Cardiac septum (tissue), 1 donor: Measurements from ENCODE around the gene GDF2. TPM values are rescaled to one million over a fixed set of nuclear protein-coding genes. Genes with fewer than 3 reads are reported as not detected.

Experiments
- DNase-seq: peaks from one replicate; pipeline ENCODE4 v3.0.0-alpha.2; 2020; ENCODE audit warnings: low spot score
- intact Hi-C: fragments of 100-400 bp; cut with DNase I; formaldehyde crosslinking; loops from one replicate; pipeline ENCODE4 v1.14.0; 2022
- long read RNA-seq: library from polyadenylated mRNA; unstranded; transcript quantifications from one replicate; pipeline ENCODE4 v2.0.0, GENCODE V29; 2021
- total RNA-seq: library from RNA; stranded (reverse); fragmentation: NEBNext Ultra II Directional; extraction: Animal tissue kit (Norgen Biotek cat#: 25700); gene quantifications from one replicate; pipeline ENCODE4 v1.2.1, GENCODE V29; 2021
- donor health status: DM: no; HTN: no; CAD: no.

GDF2 gene
- total RNA-seq: not detected
- long read RNA-seq: 0 reads

GRCh38 chr10:47322300-47323061, at the start of gene GDF2:
GDF2 (plus strand) TSS chr10:47322454; CDS start chr10:47322669, 215 bp downstream.
- intact Hi-C loops: no loop called here
- peak; percentile 69 for DNase-seq

- intact Hi-C loops: no loop called here
These were observed 46.2 kb upstream of the GDF2 start for GRCh38 chr10:47276071-47276470.

GRCh38 chr10:47276576-47277351, 45.5 kb upstream of the GDF2 start:
- DNase-seq: no peak
- intact Hi-C loops: no loop called here

More at GRCh38 chr10:47276071-47276470, 46.2 kb upstream of the GDF2 start:
- DNase-seq: no peak

- no peak for DNase-seq
- intact Hi-C loops: no loop called here
These were observed 44.7 kb upstream of the GDF2 start for GRCh38 chr10:47277352-47278151.

GRCh38 chr10:47278152-47278473, 44.1 kb upstream of the GDF2 start:
- DNase-seq: no peak
- intact Hi-C loops: no loop called here

GRCh38 chr10:47278720-47279119, 43.5 kb upstream of the GDF2 start:
- DNase-seq: no peak
- intact Hi-C loops: no loop called here

- intact Hi-C loops: no loop called here
- no peak for DNase-seq
These were observed 43.0 kb upstream of the GDF2 start for GRCh38 chr10:47279276-47279675.

GRCh38 chr10:47282005-47282656, 40.1 kb upstream of the GDF2 start:
- no peak for DNase-seq
- intact Hi-C loops: no loop called here

GRCh38 chr10:47282657-47283018, 39.6 kb upstream of the GDF2 start:
- intact Hi-C loops: no loop called here
- DNase-seq: no peak

- DNase-seq: no peak
- intact Hi-C loops: no loop called here
These were observed 39.1 kb upstream of the GDF2 start for GRCh38 chr10:47283101-47283630.

GRCh38 chr10:47283848-47284247, 38.4 kb upstream of the GDF2 start:
- intact Hi-C loops: no loop called here
- DNase-seq: no peak

GRCh38 chr10:47285381-47286115, 36.7 kb upstream of the GDF2 start:
- no peak for DNase-seq
- intact Hi-C loops: no loop called here

- intact Hi-C loops: no loop called here
- no peak for DNase-seq
These were observed 36.1 kb upstream of the GDF2 start for GRCh38 chr10:47286116-47286505.

- DNase-seq: peak; percentile 68
- intact Hi-C loops: no loop called here
These were observed 35.5 kb upstream of the GDF2 start for GRCh38 chr10:47286591-47287315.

- intact Hi-C loops: no loop called here
These were observed 34.9 kb upstream of the GDF2 start for GRCh38 chr10:47287365-47287802.

GRCh38 chr10:47287805-47288204, 34.4 kb upstream of the GDF2 start:
- no peak for DNase-seq
- intact Hi-C loops: no loop called here

More at GRCh38 chr10:47287365-47287802, 34.9 kb upstream of the GDF2 start:
- peak; percentile 74 for DNase-seq

- intact Hi-C loops: no loop called here
- DNase-seq: no peak
These were observed 34.0 kb upstream of the GDF2 start for GRCh38 chr10:47288236-47288635.

GRCh38 chr10:47288916-47289495, 33.2 kb upstream of the GDF2 start:
- intact Hi-C loops: no loop called here
- no peak for DNase-seq
